Measurements from ENCODE around the gene CDC42EP2.

- TF ChIP-seq CTCF (IDR thresholded peaks at IDR 0.05) (no peak), EZH2phosphoT487 (IDR thresholded peaks at IDR 0.05; ENCODE audit: borderline replicate concordance, low read depth) (no peak), CHD2 (IDR thresholded peaks at IDR 0.05; ENCODE audit: low read length, partially characterized antibody) (no peak), POLR2AphosphoS5 (IDR thresholded peaks at IDR 0.05; ENCODE audit: low read depth, low read length) (no peak), GATA2 (CRISPR knock-in tag; IDR thresholded peaks at IDR 0.05) (no peak), RCOR1 (IDR thresholded peaks at IDR 0.05; ENCODE audit: low read length) (no peak)
These were observed 56.0 kb downstream of the CDC42EP2 start for GRCh38 chr11:65370659-65371049.
